Measurements from ENCODE around the gene PIK3CD.

Gene PIK3CD

DNA sequence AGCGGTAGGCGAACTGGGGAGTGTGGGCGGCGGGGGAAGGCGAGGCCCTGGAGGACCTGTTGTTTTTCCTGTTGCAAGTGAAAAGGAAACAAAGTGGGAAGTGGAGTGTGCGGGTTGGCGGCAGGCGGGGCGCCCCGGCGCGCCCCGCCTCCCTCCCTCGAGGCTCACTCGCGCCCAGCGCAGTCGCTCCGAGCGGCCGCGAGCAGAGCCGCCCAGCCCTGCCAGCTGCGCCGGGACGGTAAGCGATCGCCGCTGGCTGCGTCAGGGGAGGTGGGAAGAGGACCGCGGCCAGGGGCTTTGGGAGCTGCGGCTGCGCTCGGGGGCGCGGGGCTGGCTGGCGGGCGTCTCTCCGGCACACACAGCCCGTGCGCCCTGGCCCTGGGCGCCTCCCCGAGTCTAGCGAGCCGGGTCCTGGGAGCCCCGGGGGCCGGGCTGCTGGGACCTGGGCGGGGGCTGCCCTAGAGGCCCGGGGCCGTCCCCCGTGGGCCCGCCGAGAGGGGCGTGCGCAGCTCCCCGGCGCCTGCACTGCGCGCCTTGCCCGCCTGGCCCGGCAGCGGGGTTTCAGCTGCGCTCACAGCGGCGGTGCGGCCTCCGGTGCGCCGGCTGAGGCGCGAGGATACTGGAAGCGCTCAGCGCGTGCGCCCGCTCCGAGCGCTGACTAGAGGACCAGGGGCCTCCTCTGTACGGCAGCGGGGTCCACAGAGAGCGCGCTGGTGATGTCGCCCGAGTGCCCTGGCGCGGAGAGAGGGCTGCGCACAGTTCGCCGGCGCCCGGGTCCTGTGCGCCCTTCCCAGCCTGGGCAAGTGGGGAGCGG is at the start of gene PIK3CD:
Gene PIK3CD, plus strand, starts transcription at position 167 of the 814 bp plus-strand sequence. CDS start 58,725 bp downstream, outside the sequence.
- DNase-seq: peak in 5 of 51 donors; percentile 9 to 32 (median 21)

- DNase-seq: no peak
Measured at GRCh38 chr1:9601942-9602793, 49.4 kb upstream of the PIK3CD start.

DNA sequence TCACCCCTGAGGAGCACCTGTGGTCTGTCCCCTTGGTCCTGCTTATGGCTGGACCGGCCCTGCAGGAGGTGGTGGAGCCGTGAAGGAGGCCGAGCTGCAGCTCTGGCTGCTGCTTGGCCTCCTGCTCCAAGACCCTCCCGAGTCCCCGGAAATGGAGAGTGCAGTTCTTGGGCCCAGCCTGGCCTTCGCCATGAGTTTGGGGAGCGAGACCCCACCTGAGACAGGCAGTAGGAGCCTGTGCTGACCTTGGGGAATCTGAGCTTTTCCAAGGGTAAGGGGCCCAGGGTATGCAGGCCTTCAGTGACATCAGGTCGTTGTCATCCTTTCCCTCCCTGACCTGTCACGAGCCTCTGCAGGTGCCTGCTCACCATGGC is 48.8 kb upstream of the PIK3CD start:
- no peak for DNase-seq

GRCh38 chr1:9603307-9603706 is 48.2 kb upstream of the PIK3CD start:
- DNase-seq: no peak

DNA sequence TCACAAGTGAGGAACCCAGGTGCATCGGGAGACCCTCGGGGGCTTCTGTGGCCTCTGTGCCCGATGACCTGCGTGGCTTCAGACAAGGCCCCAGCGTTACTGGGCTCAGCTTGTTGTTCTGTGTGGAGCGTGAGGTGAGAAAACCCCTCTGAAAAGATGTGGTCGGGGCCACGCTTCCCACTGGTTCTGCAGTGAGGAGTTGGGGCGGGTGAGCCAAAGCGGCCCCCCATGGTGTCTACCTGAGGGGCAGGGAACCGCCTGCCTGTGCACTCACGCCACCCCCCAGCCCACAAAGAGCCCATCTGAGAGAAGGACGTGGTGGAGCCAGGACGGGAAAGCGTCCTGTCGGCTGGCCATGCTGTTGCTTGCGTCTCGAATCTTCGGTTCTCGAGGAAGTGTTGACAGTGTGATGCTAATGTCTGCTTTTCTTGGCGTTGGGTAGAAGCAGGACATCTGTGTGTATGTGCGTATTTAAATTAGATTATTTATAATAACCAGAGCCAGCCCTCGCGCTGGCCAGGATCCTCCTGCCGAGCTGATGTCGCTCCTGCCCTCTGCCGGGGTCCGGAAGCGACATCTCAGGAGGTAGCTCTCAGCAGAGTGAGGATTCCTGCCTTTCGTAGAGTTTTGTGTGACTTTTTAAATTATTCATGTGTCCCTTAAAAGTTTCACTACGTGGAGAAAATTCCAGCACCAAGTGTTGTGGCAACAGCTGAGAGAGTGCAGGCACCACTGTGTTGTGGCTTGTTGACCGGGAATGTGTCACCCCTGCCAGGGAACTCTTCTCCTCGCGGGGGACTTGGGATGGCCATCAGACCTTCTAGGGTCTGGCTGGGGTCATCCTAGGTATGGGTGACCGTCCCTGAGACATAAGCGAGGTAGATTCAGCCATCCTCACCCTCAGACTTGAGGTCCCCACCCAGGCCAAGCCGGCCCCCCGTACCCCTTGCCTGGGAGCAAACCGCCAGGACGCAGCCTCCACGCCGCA is 47.5 kb upstream of the PIK3CD start:
- DNase-seq: no peak

- no peak for DNase-seq
Measured at GRCh38 chr1:9604836-9605235, 46.7 kb upstream of the PIK3CD start.

- no peak for DNase-seq
Measured at GRCh38 chr1:9605946-9606455, 45.5 kb upstream of the PIK3CD start.

GRCh38 chr1:9606458-9606857 is 45.1 kb upstream of the PIK3CD start:
- no peak for DNase-seq

DNA sequence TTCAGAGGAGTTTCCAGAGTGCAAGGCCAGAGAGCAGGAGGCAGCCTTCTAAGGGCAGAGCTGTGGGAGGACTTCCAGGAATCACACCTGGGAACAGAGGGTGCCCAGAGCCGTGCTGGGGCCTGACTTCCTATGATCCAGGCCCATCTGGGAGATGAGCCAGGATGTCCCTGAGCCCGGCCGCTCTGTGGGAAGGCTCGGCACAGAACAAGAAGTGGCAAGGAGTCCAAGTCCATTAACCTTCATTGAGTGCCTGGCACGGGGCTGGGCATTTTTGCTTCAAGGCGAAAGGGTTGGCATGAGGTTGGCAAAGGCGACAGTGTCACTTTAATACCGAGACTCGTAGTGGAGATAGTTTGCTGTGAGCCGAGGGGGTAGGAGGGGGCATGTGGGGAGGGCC is 44.6 kb upstream of the PIK3CD start:
- peak in 21 of 51 donors; percentile 20 to 62 (median 39) for DNase-seq

DNA sequence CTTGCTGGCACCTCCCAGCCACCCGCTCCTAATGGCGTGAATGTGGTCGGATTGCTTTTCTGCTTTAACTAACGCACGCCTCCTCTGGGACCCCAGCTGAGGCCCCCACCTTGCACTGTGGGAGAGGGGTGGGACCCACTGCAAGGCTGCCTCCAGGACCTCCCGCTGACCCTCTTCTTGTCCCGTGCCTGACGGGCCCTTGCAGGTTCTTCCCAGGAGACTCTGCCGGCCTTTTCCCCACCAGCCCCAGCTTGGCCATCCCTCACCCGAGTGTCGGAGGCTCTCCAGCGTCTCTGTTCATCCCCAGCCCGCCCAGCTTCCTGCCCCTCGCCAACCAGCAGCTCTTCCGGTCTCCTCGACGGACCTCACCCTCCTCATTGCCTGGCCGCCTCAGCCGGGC is 44.2 kb upstream of the PIK3CD start:
- DNase-seq: no peak

DNA sequence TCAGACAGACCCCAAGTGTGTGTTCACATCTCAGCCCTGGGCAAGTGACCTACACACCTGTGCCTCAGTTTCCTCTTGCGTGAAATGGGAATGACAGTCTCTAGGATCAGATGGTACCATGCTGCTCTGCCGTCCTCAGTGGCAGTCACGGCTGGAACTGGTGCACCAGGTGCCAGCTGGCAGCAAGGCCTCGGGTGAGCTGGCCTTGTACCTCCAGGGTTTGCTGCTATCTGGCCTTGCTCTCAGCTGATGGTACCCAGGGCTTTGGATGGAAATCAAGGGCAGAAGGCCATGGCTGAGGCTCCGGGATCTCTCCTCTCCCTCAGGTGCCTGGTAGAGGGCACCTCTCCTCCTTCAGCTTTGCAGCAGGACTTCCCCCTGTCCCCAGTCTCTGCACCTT is 41.5 kb upstream of the PIK3CD start:
- no peak for DNase-seq

DNA sequence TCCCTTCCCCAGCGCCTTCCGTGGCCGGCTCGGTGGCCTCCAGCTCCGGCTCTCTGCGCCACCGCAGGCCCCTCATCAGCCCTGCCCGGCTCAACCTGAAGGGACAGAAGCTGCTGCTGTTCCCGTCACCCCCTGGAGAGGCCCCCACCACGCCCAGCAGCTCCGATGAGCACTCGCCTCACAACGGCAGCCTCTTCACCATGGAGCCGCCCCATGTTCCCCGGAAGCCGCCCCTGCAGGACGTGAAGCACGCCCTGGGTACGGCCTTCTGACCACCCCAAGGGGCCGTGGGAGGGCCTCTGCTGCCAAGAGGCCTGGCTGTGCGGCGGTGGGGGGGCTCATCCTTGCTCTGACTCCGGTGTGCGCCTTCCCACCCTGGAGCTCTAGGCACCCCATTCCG is 41.0 kb upstream of the PIK3CD start:
- DNase-seq: no peak

DNA sequence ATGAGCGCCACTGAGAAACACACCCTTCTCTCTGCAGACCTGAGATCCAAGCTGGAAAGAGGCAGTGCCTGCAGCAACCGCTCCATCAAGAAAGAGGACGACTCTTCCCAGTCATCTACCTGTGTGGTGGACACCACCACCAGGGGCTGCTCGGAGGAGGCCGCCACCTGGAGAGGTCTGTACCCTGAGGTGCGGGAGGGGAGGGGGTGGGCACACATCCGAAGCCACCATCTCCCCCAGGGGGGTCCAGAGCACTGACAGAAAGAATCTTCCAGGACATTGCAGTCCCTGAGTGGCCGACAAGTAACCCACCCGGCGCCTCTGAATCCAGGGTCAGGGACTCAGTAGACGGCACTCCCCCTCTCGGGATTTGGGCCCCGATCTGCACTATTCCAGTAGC is 39.8 kb upstream of the PIK3CD start:
- no peak for DNase-seq

DNA sequence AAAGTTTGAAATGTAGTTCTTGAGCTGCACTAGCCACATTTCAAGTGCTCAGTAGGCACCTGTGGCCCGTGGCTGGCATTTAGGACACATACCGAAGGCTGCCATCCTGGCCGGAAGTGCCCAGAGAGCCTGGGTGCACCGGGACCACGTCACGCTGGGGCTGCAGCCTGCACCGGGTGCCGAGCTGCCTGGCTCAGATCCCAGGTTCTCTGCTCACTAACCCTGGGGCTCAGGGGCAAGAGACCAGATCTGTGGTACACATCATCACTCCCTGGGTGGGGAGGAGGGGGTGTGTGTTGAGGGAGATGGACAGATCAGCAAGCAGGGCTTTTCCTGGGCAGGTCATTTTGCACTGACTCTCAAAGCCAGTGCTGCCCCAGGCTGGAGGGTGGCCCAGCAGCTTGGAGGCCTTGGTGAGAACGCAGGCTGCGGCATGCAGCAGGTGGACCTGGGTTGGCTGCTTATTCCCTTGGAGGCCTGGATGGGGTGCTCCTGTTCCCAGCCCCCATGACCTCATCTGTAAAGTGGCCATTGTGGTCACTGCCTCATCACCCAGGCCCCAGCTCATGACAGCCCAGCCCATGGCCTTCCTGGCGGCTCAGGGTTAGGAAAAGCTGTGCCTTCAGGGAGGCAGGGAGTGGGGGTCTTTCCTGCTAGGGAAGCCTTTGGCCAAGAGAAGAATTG is 39.2 kb upstream of the PIK3CD start:
- DNase-seq: no peak

GRCh38 chr1:9612871-9613624 is 38.5 kb upstream of the PIK3CD start:
- no peak for DNase-seq

GRCh38 chr1:9613625-9614299 is 37.8 kb upstream of the PIK3CD start:
- DNase-seq: no peak

GRCh38 chr1:9615316-9616063 is 36.0 kb upstream of the PIK3CD start:
- DNase-seq: peak in 25 of 51 donors; percentile 6 to 61 (median 29)

DNA sequence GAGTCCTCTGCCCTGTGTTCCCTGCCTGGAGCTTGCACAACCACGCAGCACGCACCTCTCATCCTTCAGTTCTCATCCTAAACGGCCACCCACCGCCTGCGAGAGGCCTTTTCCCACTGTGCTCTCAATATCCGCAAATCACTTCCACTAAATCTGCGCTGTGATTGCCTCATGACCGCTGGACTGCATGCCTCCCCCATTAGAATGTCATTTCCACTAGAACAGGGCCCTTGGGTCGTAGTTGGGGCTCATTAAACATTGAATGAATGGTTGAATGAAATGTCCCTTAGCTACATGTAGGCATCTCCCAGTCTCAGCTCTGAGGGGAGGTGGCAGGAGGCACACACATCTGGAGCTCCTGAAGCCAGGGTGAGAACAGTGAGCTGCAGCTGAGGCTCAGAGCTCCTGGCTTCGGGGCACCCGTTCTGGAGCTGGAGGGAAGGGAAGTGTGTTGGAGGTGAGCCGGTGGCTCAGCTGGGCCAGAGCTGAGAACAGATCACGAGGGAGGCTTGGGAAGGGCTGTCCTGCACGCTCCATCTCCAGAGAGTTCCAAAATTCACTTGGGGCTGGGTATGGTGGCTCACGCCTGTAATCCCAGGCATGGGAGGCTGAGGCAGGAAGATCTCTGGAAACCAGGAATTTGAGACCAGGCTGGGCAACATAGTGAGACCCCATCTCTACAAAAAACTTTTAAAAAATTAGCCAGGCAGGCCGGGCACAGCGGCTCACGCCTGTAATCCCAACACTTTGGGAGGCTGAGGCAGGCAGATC is 32.4 kb upstream of the PIK3CD start:
- DNase-seq: no peak
